GM19025 (cell line): ENCODE results near the gene RAB11FIP5.

Source experiments
- ATAC-seq: cut with Tn5 transposase; IDR thresholded peaks from one replicate; pipeline ENCODE4 v1.9.1; 2021; ENCODE audit warnings: mild to moderate bottlenecking, low read depth, moderate library complexity; ENCODE audit not compliant: unreplicated experiment

Gene RAB11FIP5

DNA sequence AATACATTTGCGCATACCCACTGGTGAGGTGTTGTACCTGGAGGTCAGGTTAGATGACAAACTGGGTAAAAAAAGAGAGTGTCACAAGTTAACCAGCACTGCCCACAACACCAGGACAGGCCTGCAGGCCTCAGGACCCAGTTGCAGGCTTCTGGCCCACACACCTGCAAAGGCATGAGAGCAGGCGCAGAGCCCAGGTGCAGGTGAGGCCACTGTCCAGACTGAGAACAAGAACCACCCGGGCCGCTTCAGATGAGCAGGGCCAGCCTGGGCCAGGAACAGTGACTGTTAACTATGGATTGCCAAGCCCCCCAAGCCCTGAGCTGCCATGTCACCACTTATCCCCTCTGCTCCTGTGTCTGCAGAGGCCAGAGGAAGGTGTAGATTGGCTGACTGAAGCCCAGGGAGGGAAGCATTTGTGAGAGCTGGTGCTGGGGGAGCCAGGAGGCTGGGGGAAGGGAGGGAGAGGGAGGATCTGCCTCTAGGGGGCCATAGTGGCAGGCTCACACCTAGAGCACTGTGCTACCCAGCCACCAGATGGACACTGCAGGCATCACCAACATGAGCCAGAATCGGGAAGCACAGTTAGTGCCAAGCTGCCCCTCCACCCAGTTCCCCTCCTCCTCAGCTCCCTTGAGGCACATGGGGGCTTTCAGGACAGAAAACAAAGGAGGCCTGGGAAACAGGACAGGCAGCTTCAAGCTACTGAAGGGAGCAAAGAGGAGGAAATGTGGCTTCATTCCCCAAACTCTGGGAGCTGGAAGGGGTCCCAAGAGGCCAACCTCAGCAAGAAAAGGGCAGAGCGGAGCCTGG is 76.6 kb downstream of the RAB11FIP5 start:
- no peak for ATAC-seq

DNA sequence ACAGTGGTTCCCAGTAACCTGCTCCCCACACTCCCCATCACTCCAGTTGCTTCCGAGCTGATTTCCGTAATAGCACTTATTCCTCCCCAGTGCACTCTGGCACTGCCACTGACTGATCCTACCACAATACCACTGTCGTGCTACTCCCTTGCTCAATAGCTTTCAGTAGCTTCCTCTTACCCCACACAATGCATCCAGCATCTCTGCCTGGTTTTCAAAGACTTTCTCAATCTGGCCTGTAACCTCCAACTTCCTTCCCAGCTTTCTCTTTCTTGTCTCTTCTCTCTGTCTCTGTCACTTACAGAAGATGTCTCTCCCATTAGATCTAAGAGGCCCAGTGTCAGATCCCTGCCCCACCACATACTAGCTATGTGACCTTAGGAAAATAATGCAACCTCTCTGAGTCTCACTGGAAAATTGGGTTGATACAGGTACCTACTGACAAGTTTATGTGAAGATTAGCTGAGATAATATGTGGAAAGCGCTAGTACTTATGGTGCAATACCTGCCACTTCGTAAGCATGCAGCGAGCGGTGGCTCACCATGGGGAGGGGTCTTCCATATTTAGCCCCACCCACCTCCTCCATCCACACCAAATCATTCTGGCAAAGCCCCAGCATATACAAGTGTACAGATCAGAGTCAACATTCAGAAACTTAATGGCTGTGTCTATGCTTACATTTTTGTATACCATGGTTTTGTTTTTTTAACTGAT is 77.9 kb downstream of the RAB11FIP5 start:
- no peak for ATAC-seq

DNA sequence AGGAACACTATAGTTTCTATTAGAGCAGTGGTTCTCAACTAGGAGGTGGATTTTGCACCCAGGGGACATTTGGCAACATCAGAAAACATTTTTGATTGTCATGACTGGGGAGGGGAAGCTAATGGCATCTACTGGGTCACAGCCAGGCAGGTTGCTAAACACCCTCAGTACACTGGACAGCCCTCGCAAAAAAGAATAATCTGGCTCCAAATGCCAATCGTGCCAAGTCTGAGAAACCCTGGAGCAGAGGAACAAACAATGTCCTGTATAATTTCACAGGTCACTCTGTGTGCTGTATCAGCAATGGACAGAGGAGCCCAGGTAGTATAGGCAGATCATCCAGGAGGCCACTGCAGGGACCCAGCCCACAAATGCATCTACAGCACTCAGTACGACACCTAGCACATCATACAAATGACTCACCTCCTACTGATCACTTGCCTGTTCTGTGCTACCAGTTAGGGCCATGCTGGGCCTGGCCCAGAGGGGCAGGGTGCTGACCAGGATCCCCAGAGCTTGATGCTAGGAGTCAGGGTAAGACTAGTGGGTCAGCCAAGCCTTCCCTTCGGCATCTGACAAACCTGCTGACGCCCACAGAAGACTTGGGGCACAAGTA is 78.9 kb downstream of the RAB11FIP5 start:
- no peak for ATAC-seq

DNA sequence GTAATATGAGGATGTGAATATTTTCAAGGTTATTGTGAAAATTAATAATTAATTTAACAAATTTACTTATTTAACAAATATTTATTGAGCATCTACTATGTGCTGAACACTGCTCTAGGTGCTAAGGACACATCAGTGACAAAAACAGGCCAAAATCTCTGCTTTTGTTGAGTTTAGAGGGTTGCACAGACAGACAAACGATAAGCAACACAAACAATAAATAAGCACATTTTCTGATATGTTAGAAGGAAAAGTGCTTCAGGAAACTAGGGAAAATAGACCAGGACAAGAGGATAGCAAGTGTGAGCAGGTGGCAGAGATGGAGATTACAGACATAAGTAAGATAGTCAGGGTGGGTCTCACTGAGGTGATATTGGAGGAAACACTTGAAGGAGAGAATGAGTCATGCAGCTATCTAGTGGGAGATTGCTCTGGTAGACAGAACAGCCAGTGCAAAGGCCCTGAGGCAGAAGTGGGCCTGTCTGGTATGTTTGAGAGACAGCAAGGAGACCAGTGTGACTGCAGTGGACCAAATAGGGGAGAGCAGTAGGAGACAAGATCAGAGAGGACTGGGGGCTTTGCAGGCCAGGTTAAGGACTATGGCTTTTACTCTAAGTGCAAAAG is 79.5 kb downstream of the RAB11FIP5 start:
- ATAC-seq: no peak

DNA sequence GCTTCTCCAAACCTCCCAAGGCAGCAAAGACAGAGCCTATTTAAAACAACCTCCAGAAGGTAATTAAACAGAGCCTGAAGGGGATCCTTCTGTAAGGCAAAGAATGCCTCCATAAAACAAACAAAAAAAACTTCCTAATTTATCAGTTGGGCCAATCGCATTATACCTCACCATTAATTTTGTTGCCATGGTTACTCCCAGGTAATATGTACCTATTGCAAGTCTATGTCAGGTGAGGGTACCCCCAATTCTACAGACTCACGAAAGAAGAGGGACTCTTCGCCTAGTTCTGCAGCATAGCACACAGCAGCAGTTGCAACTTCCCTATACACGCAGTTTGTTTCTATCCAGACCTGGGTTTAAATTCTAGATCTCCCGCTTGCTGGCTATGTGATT is 80.0 kb downstream of the RAB11FIP5 start:
- ATAC-seq: no peak

DNA sequence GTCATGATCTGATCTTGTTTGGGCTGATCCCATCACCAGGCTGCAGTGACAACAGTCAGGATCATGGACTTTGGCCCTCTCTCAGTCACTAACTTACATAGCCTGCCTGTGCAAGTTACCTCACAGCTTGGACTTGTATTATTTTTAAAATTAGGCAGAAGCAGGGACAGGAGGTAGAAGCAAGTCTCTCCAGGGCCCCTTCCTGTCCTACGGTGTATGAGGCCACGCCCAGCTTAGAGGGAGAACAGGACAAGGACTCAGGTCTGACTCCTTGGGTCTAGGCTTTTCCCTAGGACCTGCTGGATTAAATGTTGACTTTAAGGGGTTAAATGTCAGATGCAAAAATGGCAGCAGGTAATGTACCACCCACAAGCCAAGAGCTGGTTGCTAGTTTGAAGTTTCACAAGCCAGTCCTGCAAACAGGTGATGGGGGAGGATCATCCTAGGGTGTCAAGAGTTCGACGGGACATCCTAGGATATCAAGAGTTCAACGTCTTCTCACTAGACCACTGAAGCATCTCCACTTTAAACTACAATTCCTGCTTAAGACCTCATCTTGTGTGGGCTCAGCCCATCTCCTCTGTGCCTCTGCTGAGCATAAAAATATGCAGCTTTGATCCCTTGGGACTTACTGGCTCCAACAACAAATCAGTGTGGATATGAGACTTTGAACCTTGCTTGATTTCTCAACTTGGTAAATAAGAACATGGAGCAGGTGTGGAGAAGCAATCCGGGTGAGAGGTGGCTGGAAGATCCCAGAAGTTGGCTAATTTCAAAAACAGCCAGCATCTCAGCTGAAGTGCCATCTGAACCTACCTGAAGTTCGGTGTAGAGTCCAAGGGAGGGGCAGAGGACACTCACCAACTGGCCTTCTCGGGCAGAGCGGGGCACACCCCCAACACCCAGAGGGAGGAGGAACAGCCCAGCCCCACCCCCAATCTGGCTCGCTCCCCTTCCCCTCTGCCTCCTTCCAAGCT is 80.7 kb downstream of the RAB11FIP5 start:
- ATAC-seq: no peak

DNA sequence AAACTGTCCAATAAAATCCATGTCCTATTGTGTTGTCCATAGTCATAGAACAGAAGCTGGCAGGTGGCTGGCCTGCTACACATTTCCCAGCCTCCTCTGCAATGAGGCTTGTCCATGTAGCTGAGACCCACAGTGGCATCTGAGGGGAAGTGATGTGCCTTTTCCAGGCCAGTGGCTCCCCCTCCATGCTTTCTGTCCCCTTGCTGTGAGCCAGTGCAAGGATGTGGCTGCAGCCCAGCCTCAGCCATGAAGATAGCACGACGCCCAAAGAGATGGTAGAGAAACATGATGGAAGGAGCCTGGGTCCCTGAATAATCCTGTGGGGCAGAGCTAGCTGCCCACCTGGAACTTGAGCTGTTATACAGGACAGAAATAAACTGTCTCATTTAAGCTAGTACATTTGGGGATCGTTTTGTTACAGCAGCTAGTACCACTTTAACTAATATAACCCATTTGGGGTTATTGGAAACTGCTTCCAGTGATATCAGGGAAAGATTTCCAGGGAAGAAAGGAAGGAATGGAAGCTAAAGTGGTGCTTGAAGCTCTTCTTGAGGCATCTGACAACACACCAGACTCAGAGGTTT is 81.6 kb downstream of the RAB11FIP5 start:
- ATAC-seq: no peak

DNA sequence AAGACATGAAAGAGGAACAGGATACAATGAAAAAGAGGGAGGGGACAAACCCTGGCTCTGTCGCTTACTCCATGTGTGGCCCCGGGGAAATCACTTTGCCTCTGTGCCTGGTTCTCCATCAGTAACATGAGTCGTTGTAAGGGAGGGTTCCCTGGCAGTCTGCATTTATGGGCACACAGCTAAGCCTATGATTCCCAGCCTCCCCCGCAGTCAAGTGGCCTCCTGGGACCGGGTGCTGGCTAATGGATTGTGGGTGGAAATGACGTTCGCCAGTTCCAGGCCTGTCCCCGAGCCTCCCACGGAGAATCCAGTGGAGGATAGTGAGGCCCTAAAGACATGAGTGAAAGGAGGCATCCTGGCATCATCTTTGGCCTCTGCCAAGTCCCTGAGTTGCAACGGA is 83.9 kb downstream of the RAB11FIP5 start:
- no peak for ATAC-seq

DNA sequence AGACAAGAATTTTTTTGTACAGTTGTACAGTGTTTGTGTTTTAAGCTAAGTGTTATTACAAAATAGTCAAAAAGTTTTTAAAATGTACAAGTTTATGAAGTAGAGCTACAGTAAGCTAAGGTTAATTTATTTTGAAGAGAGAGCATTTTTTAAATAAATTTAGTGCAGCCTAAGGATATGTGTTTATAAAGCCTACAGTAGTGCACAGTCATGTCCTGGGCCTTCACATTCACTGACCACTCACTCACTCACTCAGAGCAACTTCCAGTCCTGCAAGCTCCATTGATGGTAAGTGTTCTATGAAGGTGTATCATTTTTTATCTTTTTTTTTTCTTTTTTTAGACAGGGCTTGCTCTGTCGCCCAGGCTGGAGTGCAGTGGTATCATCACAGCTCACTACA is 85.4 kb downstream of the RAB11FIP5 start:
- no peak for ATAC-seq

DNA sequence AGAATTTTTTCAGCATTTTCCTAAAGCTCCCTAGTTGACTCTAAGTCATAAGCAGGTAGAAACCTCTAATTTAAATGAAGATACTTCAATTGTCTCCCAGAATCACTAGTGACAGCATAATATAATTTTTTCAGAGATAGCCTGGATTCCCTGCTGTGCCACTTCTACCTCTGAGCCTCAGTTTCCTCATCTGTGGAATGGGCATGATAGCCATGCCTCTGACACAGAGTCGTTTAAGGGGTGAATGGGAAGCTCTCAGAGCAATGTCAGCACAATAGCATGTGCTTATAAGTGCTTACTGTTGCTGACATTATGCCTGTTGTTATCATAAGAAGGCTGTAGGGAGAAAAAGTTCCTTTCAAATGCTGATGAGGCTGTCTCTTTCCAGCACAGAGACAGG is 89.3 kb downstream of the RAB11FIP5 start:
- no peak for ATAC-seq
